KMS-11 (cell line): ENCODE data around the gene COL5A1.

Experiments
- H2AFZ ChIP-seq: fragments of 200-600 bp; sonication (generic); 2 replicates; pipeline ENCODE4 v1.6.1; 2016; ENCODE audit warnings: antibody characterized with exemption, mixed run types, low read depth
- H3K27ac ChIP-seq: fragments of 200-600 bp; sonication (generic); 2 replicates; pipeline ENCODE4 v1.6.1; 2016; ENCODE audit warnings: mild to moderate bottlenecking, mixed run types
- H3K27me3 ChIP-seq: fragments of 200-600 bp; sonication (generic); 2 replicates; pipeline ENCODE4 v1.6.1; 2017; ENCODE audit warnings: mild to moderate bottlenecking, low read depth, mixed run types, moderate library complexity; ENCODE audit not compliant: insufficient read depth
- H3K36me3 ChIP-seq: fragments of 200-600 bp; sonication (generic); 2 replicates; pipeline ENCODE4 v1.6.1; 2017; ENCODE audit warnings: mild to moderate bottlenecking, mixed run types; ENCODE audit not compliant: insufficient read depth
- H3K4me1 ChIP-seq: fragments of 200-600 bp; sonication (generic); 2 replicates; pipeline ENCODE4 v1.6.1; 2016; ENCODE audit warnings: mild to moderate bottlenecking, low read depth, mixed run types; ENCODE audit not compliant: poor library complexity, severe bottlenecking
- H3K4me2 ChIP-seq: fragments of 200-600 bp; sonication (generic); 2 replicates; pipeline ENCODE4 v1.7.0; 2016; ENCODE audit warnings: mild to moderate bottlenecking, mixed run types
- H3K4me3 ChIP-seq: fragments of 200-600 bp; sonication (generic); IDR thresholded peaks from 2 replicates; pipeline ENCODE4 v1.6.1; 2017; ENCODE audit warnings: low read depth, low read length, mixed read lengths; ENCODE audit not compliant: insufficient read depth
- H3K79me2 ChIP-seq: fragments of 200-600 bp; sonication (generic); 2 replicates; pipeline ENCODE4 v1.6.1; 2016; ENCODE audit warnings: low read depth, mixed run types; ENCODE audit not compliant: insufficient read depth
- H3K9ac ChIP-seq: fragments of 200-600 bp; sonication (generic); 2 replicates; pipeline ENCODE4 v1.6.1; 2016; ENCODE audit warnings: mild to moderate bottlenecking, mixed run types
- H4K20me1 ChIP-seq: fragments of 200-600 bp; sonication (generic); 2 replicates; pipeline ENCODE4 v1.6.1; 2016; ENCODE audit warnings: mild to moderate bottlenecking, mixed run types; ENCODE audit not compliant: insufficient read depth
- TF ChIP-seq, protein P1 (sequence below): fragments of 200-600 bp; sonication (generic); conservative IDR thresholded peaks from 2 replicates; pipeline ENCODE4 v1.6.1; 2017; ENCODE audit warnings: low read depth, mild to moderate bottlenecking, antibody characterized with exemption, low read length, moderate library complexity, mixed read lengths

The COL5A1 gene

DNA sequence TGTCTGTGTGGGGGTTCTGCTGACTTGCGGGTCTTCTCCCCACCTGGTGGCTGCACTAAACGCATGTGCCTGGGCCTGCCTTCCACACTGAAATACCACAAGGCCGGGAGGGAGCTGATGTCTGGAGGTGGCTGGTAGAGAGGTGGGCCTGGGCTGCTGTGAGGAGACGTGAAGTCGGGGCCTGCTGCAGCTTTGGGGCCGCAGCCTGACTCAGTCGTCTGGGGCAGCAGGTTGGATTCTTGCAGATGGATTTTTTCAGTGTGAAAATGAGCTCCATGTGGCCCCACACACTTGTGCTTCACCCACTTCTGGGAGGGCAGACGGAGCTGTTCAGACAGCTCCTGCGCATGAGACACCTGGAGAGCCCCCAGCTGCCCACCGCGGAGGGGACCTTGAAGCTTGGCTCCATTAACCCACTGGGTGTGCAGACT is 29.3 kb downstream of the COL5A1 start:
- no peaks in the 10 kb centered on the region for H3K36me3 ChIP-seq
- no peak overlapping the region for H2AFZ ChIP-seq
- no peak overlapping the region for H3K9ac ChIP-seq
- H4K20me1 ChIP-seq, result no peaks in the 10 kb centered on the region
- H3K79me2 ChIP-seq, result no peaks in the 10 kb centered on the region
- no peaks in the 10 kb centered on the region for H3K4me1 ChIP-seq
- H3K4me3 ChIP-seq, result no peak overlapping the region
- TF ChIP-seq, protein P1, sequence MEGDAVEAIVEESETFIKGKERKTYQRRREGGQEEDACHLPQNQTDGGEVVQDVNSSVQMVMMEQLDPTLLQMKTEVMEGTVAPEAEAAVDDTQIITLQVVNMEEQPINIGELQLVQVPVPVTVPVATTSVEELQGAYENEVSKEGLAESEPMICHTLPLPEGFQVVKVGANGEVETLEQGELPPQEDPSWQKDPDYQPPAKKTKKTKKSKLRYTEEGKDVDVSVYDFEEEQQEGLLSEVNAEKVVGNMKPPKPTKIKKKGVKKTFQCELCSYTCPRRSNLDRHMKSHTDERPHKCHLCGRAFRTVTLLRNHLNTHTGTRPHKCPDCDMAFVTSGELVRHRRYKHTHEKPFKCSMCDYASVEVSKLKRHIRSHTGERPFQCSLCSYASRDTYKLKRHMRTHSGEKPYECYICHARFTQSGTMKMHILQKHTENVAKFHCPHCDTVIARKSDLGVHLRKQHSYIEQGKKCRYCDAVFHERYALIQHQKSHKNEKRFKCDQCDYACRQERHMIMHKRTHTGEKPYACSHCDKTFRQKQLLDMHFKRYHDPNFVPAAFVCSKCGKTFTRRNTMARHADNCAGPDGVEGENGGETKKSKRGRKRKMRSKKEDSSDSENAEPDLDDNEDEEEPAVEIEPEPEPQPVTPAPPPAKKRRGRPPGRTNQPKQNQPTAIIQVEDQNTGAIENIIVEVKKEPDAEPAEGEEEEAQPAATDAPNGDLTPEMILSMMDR, result no peak
- peaks cover 44% of the 10 kb centered on the region; the same call in 1 of the 2 replicates for H3K27me3 ChIP-seq
- no peak overlapping the region for H3K27ac ChIP-seq
- no peak overlapping the region for H3K4me2 ChIP-seq

DNA sequence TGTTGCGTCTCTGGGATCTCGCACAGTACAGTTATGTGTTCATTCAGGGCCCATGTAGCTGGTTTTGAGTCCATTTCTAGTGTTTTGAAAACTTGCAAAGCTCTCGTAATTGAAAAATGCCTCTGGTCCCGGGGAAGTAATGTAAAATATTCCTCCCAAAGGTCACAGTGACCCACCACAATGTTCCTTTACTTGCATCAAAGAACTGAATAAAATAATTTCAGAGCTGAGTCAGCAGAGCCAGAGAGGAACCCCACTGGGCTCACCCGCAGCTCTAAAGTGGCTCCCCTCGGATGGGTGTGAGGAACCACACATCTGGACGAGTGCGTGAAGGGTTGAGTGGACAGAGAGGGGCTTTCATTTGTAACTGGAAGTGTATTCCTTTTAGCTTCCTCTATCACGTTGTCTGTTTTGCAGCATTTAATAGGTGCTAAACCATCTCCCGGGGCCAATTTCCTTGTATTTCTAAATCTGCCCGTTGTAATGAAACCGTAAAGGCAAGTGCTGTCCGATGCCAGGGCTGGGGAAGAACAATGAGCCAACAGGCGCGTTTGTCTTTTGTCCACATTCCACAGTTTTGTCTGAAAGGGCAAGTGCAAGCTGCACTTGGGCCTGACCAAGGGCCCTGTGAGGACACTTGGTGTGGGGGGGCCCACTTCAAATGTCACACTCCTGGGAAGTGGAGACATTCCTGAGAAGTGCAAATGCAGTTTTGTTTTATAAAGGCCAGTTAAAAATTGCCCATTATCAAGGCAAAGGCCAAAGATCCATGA is 29.9 kb downstream of the COL5A1 start:
- Histone ChIP-seq H3K4me2 (no peak overlapping the region), H3K27me3 (peaks cover 43% of the 10 kb centered on the region; the same call in 1 of the 2 replicates), H3K4me3 (no peak overlapping the region), H3K27ac (no peak overlapping the region), H3K79me2 (no peaks in the 10 kb centered on the region), H2AFZ (no peak overlapping the region), H3K4me1 (no peaks in the 10 kb centered on the region), H3K9ac (no peak overlapping the region), H4K20me1 (no peaks in the 10 kb centered on the region), H3K36me3 (no peaks in the 10 kb centered on the region)
- TF ChIP-seq, protein P1, result no peak

DNA sequence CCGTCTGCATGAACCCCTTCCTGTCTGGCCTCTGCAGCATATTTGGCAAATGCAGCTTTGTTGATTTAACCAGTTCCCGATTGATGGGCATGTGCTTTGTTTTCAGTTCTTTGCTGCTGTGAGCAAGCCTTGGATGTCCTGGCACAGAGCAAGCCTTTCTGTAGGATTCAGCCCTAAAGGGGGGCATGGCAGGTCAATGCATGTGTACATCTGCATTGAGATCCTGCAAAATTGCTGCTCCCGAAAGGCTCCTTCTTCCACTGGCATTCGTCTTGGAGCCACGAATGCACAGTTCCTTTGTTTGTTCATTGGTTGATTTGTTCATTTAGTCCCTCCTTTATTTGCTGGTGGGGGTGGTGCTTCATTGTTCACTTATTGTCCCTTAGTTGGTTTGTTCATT is 34.8 kb downstream of the COL5A1 start:
- no peak overlapping the region for H3K4me3 ChIP-seq
- H3K9ac ChIP-seq, result no peak overlapping the region
- H3K27ac ChIP-seq, result no peak overlapping the region
- H3K4me2 ChIP-seq, result no peak overlapping the region
- H3K27me3 ChIP-seq, result peaks cover 45% of the 10 kb centered on the region
- H3K36me3 ChIP-seq, result no peaks in the 10 kb centered on the region
- no peaks in the 10 kb centered on the region for H4K20me1 ChIP-seq
- H3K79me2 ChIP-seq, result no peaks in the 10 kb centered on the region
- H3K4me1 ChIP-seq, result no peaks in the 10 kb centered on the region
- TF ChIP-seq, protein P1, result no peak
- no peak overlapping the region for H2AFZ ChIP-seq

DNA sequence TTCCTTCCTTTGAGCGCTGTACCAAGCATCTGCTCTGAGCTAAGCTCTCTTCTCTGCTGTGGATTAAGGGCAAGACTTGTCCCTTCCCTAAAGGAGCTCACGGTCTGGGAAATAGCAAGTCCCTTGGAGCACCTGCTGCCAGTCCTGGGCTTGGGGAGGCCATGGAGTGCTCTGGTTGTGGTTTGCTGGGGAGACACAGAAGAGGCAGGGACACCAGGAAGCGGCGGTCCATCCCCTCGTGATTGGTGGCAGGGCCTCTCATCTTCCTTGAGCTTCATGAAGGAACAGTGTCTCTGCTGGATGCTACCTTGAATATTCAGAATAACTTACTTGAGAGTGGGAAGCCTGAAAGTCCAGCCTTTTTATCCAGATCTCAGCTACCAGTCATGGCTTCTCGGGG is 35.3 kb downstream of the COL5A1 start:
- no peaks in the 10 kb centered on the region for H3K36me3 ChIP-seq
- H3K27ac ChIP-seq, result no peak overlapping the region
- H3K4me2 ChIP-seq, result no peak overlapping the region
- H3K27me3 ChIP-seq, result peaks cover 45% of the 10 kb centered on the region
- H2AFZ ChIP-seq, result no peak overlapping the region
- H3K4me1 ChIP-seq, result no peaks in the 10 kb centered on the region
- no peak overlapping the region for H3K4me3 ChIP-seq
- no peaks in the 10 kb centered on the region for H3K79me2 ChIP-seq
- TF ChIP-seq, protein P1, result no peak
- no peaks in the 10 kb centered on the region for H4K20me1 ChIP-seq
- no peak overlapping the region for H3K9ac ChIP-seq
